ENCODE results near the gene GLCE. TPM values are rescaled to one million over a fixed set of nuclear protein-coding genes. Genes with fewer than 3 reads are reported as not detected.

GLCE gene
- total RNA-seq, 4 donors from 2014 or later: 20.4 to 26.1 (median 22.9) TPM

- no peak for TF ChIP-seq POLR2A (IDR thresholded peaks at IDR 0.05)
- no peak for TF ChIP-seq CTCF (IDR thresholded peaks at IDR 0.05)
- H3K36me3 ChIP-seq: peaks cover 0 to 5% (median 0%) of the 10 kb centered on the region in 3 donors
- no peak overlapping the region for H3K27ac ChIP-seq
- H3K4me1 ChIP-seq: no peaks in the 10 kb centered on the region
- H3K9me3 ChIP-seq: peaks cover 0 to 4% (median 0%) of the 10 kb centered on the region in 3 donors
- intact Hi-C loops (cut with DNase I): no loop called here
- DNase-seq: no peak
- no peaks in the 10 kb centered on the region for H3K27me3 ChIP-seq
- H3K4me3 ChIP-seq: no peak overlapping the region
Measured at GRCh38 chr15:69217381-69217780, 56.9 kb downstream of the GLCE start.

- H3K4me1 ChIP-seq: peaks cover 0 to 5% (median 0%) of the 10 kb centered on the region in 3 donors
- no peak for DNase-seq
- intact Hi-C loops (cut with DNase I): no loop called here
- no peak overlapping the region for H3K27ac ChIP-seq
- H3K9me3 ChIP-seq: peaks cover 0 to 19% (median 0%) of the 10 kb centered on the region in 3 donors
- 96 to 100% methylated on average over 1 of the region's 1 CpG for WGBS, 2 donors
- peaks cover 0 to 12% (median 0%) of the 10 kb centered on the region in 3 donors for H3K36me3 ChIP-seq
- TF ChIP-seq POLR2A (IDR thresholded peaks at IDR 0.05): no peak
- TF ChIP-seq CTCF (IDR thresholded peaks at IDR 0.05): no peak
- H3K4me3 ChIP-seq: no peak overlapping the region
- no peaks in the 10 kb centered on the region for H3K27me3 ChIP-seq
Measured at GRCh38 chr15:69219690-69220089, 59.3 kb downstream of the GLCE start.

- 94 to 95% methylated on average over 3 of the region's 6 CpGs for WGBS, 2 donors
- peaks cover 0 to 12% (median 0%) of the 10 kb centered on the region in 3 donors for H3K36me3 ChIP-seq
Measured at GRCh38 chr15:69222002-69222474, 61.6 kb downstream of the GLCE start.

GRCh38 chr15:69223083-69223813 lies 62.8 kb downstream of the GLCE start:
- H3K27ac ChIP-seq: no peak overlapping the region
- H3K36me3 ChIP-seq: peaks cover 0 to 12% (median 0%) of the 10 kb centered on the region in 3 donors
- no peak for DNase-seq
- TF ChIP-seq CTCF (IDR thresholded peaks at IDR 0.05) (no peak), POLR2A (IDR thresholded peaks at IDR 0.05) (no peak)
- peaks cover 0 to 19% (median 0%) of the 10 kb centered on the region in 3 donors for H3K9me3 ChIP-seq
- no peaks in the 10 kb centered on the region for H3K27me3 ChIP-seq
- intact Hi-C loops (cut with DNase I): no loop called here
- peaks cover 0 to 6% (median 0%) of the 10 kb centered on the region in 3 donors for H3K4me1 ChIP-seq
- 94 to 95% methylated on average over 4 of the region's 4 CpGs for WGBS, 2 donors
- H3K4me3 ChIP-seq: no peak overlapping the region

More at GRCh38 chr15:69222002-69222474, 61.6 kb downstream of the GLCE start:
- TF ChIP-seq POLR2A (IDR thresholded peaks at IDR 0.05): no peak
- TF ChIP-seq CTCF (IDR thresholded peaks at IDR 0.05): no peak
- Histone ChIP-seq H3K9me3 (peaks cover 0 to 19% (median 0%) of the 10 kb centered on the region in 3 donors), H3K27ac (no peak overlapping the region), H3K27me3 (no peaks in the 10 kb centered on the region), H3K4me1 (peaks cover 0 to 6% (median 0%) of the 10 kb centered on the region in 3 donors), H3K4me3 (no peak overlapping the region)
- no peak for DNase-seq
- intact Hi-C loops (cut with DNase I): no loop called here

GRCh38 chr15:69224383-69224782 lies 63.9 kb downstream of the GLCE start:
- no peaks in the 10 kb centered on the region for H3K27me3 ChIP-seq
- no peak overlapping the region for H3K27ac ChIP-seq
- peaks cover 0 to 21% (median 0%) of the 10 kb centered on the region in 3 donors for H3K36me3 ChIP-seq
- WGBS, 2 donors: 8 to 23% methylated on average over 2 of the region's 2 CpGs
- intact Hi-C loops (cut with DNase I): no loop called here
- H3K9me3 ChIP-seq: peaks cover 0 to 19% (median 0%) of the 10 kb centered on the region in 3 donors
- TF ChIP-seq CTCF (IDR thresholded peaks at IDR 0.05) (no peak), POLR2A (IDR thresholded peaks at IDR 0.05) (no peak)
- H3K4me3 ChIP-seq: no peak overlapping the region
- DNase-seq: no peak
- peaks cover 0 to 6% (median 0%) of the 10 kb centered on the region in 3 donors for H3K4me1 ChIP-seq

Measured in esophagus squamous epithelium (tissue), 5 donors.